GM18951 (cell line): ENCODE results near the gene BMPER.

ENCODE experiments used
- POLR2A ChIP-seq: IDR thresholded peaks from 4 replicates; pipeline ENCODE4 v1.6.1; 2011; ENCODE audit warnings: mild to moderate bottlenecking; ENCODE audit not compliant: insufficient read length, insufficient read depth; ENCODE audit errors: extremely low read depth
- in situ Hi-C: fragments of 300-500 bp; cut with MboI; formaldehyde crosslinking; loops from one replicate; pipeline ENCODE4 v1.12.0; 2022; ENCODE audit warnings: low sequenced_read_pairs, mixed read lengths, inconsistent platforms; ENCODE audit not compliant: unreplicated experiment

Gene BMPER

GRCh38 chr7:33946094-33946699 lies 40.9 kb downstream of the BMPER start:
- TF ChIP-seq POLR2A = no peak
- in situ Hi-C loops = no loop called here

GRCh38 chr7:33950047-33950714 lies 44.8 kb downstream of the BMPER start:
- in situ Hi-C loops = no loop called here
- TF ChIP-seq POLR2A = no peak

- TF ChIP-seq POLR2A = no peak
- in situ Hi-C loops = no loop called here
Observed at GRCh38 chr7:33952824-33953223, 47.5 kb downstream of the BMPER start.

GRCh38 chr7:33958104-33958503 lies 52.8 kb downstream of the BMPER start:
- in situ Hi-C loops = no loop called here
- no peak for TF ChIP-seq POLR2A

- in situ Hi-C loops = no loop called here
- no peak for TF ChIP-seq POLR2A
Observed at GRCh38 chr7:33959676-33960075, 54.3 kb downstream of the BMPER start.

GRCh38 chr7:33961948-33962347 lies 56.6 kb downstream of the BMPER start:
- in situ Hi-C loops = no loop called here
- no peak for TF ChIP-seq POLR2A

- TF ChIP-seq POLR2A = no peak
- in situ Hi-C loops = no loop called here
Observed at GRCh38 chr7:33964417-33965182, 59.3 kb downstream of the BMPER start.

GRCh38 chr7:33965183-33965744 lies 59.9 kb downstream of the BMPER start:
- TF ChIP-seq POLR2A = no peak
- in situ Hi-C loops = no loop called here

- TF ChIP-seq POLR2A = no peak
- in situ Hi-C loops = no loop called here
Observed at GRCh38 chr7:33968591-33968990, 63.3 kb downstream of the BMPER start.

GRCh38 chr7:33970536-33970935 lies 65.2 kb downstream of the BMPER start:
- TF ChIP-seq POLR2A = no peak
- in situ Hi-C loops = no loop called here

- TF ChIP-seq POLR2A = no peak
- in situ Hi-C loops = no loop called here
Observed at GRCh38 chr7:33971106-33971505, 65.8 kb downstream of the BMPER start.

- in situ Hi-C loops = no loop called here
- no peak for TF ChIP-seq POLR2A
Observed at GRCh38 chr7:33973231-33974015, 68.1 kb downstream of the BMPER start.

GRCh38 chr7:33979300-33979806 lies 74.0 kb downstream of the BMPER start:
- no peak for TF ChIP-seq POLR2A
- in situ Hi-C loops = no loop called here

- in situ Hi-C loops = no loop called here
- no peak for TF ChIP-seq POLR2A
Observed at GRCh38 chr7:33979807-33980355, 74.5 kb downstream of the BMPER start.
